Endothelial cell of umbilical vein (primary cell): ENCODE data around the gene R3HDM2. TPM values are rescaled to one million over a fixed set of nuclear protein-coding genes. Genes with fewer than 3 reads are reported as not detected.

Source experiments
- BruUV-seq: library from RNA; stranded (reverse); fragments of 400-500 nt; replicated peaks from 2 replicates; lab custom pipeline; 2021; lab: Mats Ljungman, UMichigan
- CTCF ChIA-PET: fragments of 300-600, 350-600 bp; sonication (Branson Sonifier 250); formaldehyde crosslinking; loops from one replicate; lab custom pipeline; 2021; ENCODE audit warnings: antibody characterized with exemption, inconsistent platforms; lab: Charles Lee
- POLR2A ChIA-PET: fragments of 300-600, 350-600 bp; sonication (Branson Sonifier 250); formaldehyde crosslinking; loops from one replicate; lab custom pipeline; 2021; ENCODE audit warnings: antibody characterized with exemption, inconsistent platforms; lab: Charles Lee
- DNase-seq: peaks from one replicate; pipeline ENCODE4 v3.0.0-alpha.2; 2011; ENCODE audit warnings: low read depth, low spot score
- FAIRE-seq: peaks from 2 replicates; lab custom pipeline; 2011; peaks lifted over from hg19 to GRCh38; lab: Jason Lieb, UNC
- H2AFZ ChIP-seq: 2 replicates; pipeline ENCODE4 v1.6.0; 2012; ENCODE audit warnings: low read depth, low read length, control low read depth, inconsistent platforms
- H3K27ac ChIP-seq: 2 replicates; pipeline ENCODE4 v1.5.1; 2011; ENCODE audit warnings: low read depth, mild to moderate bottlenecking, control low read depth, low read length, moderate library complexity; ENCODE audit not compliant: insufficient read depth
- H3K27me3 ChIP-seq, 2 experiments: 2 replicates each; pipeline versions ENCODE4 v1.6.0 to v1.6.1; 2011; ENCODE audit warnings: low read length in 2 of 2, mixed read lengths in 1 of 2; ENCODE audit not compliant: control insufficient read depth in 2 of 2, insufficient read depth in 2 of 2
- H3K36me3 ChIP-seq, 2 experiments: 2 replicates in 1 of 2; 3 replicates in 1 of 2; pipeline ENCODE4 v1.5.1; 2011; ENCODE audit warnings: low read length in 2 of 2, mild to moderate bottlenecking in 1 of 2, moderate library complexity in 1 of 2; ENCODE audit not compliant: control insufficient read depth in 2 of 2, insufficient read depth in 2 of 2; ENCODE audit errors: extremely low read depth in 1 of 2
- H3K4me1 ChIP-seq: 3 replicates; pipeline ENCODE4 v1.5.1; 2011; ENCODE audit warnings: mild to moderate bottlenecking, low read length; ENCODE audit not compliant: control insufficient read depth, insufficient read depth; ENCODE audit errors: extremely low read depth
- H3K4me2 ChIP-seq: 2 replicates; pipeline ENCODE4 v1.6.1; 2011; ENCODE audit warnings: low read length, control low read depth, mixed read lengths; ENCODE audit not compliant: insufficient read depth
- H3K4me3 ChIP-seq, 3 experiments: fragments of 200-600 bp in 1 of 3; sonication (generic), shearing (Covaris generic) in 1 of 3; replicated peaks in 1 of 3; 2 replicates each; pipeline ENCODE4 v1.5.1; 2011 to 2016; ENCODE audit warnings: control low read depth in 3 of 3, low read length in 3 of 3, mild to moderate bottlenecking in 2 of 3, inconsistent platforms in 1 of 3, low read depth in 1 of 3, moderate library complexity in 1 of 3; ENCODE audit not compliant: insufficient read depth in 1 of 3
- H3K79me2 ChIP-seq: 2 replicates; pipeline ENCODE4 v1.6.0; 2012; ENCODE audit warnings: low read length, inconsistent platforms; ENCODE audit not compliant: control insufficient read depth, insufficient read depth
- H3K9ac ChIP-seq: replicated peaks from 2 replicates; pipeline ENCODE3; 2011; ENCODE audit warnings: low read length, control low read depth; ENCODE audit not compliant: insufficient read depth; ENCODE audit errors: extremely low read depth
- H3K9me1 ChIP-seq: replicated peaks from 3 replicates; pipeline ENCODE4 v1.6.0; 2011; ENCODE audit warnings: mild to moderate bottlenecking, low read length; ENCODE audit not compliant: control insufficient read depth, insufficient read depth; ENCODE audit errors: extremely low read depth
- H3K9me3 ChIP-seq: replicated peaks from 2 replicates; pipeline ENCODE4 v1.5.1; 2012; ENCODE audit warnings: low read length, inconsistent platforms; ENCODE audit not compliant: control insufficient read depth, insufficient read depth
- H4K20me1 ChIP-seq: replicated peaks from 2 replicates; pipeline ENCODE3; 2011; ENCODE audit warnings: mild to moderate bottlenecking, low read length; ENCODE audit not compliant: control insufficient read depth, insufficient read depth; ENCODE audit errors: extremely low read depth
- CTCF ChIP-seq, 2 donors: IDR thresholded peaks; 1 replicate in 1 of 2; 2 replicates in 1 of 2; pipeline ENCODE4 v1.5.1; 2011; ENCODE audit warnings: low read length in 2 of 2, mild to moderate bottlenecking in 2 of 2, moderate library complexity in 2 of 2, control low read depth in 1 of 2, inconsistent platforms in 1 of 2, low read depth in 1 of 2; ENCODE audit not compliant: insufficient read depth in 1 of 2; ENCODE audit errors: extremely low read depth in 1 of 2
- EZH2 ChIP-seq: IDR thresholded peaks from 2 replicates; pipeline ENCODE4 v1.6.1; 2012; ENCODE audit warnings: borderline replicate concordance, low read depth, mild to moderate bottlenecking, moderate library complexity, low read length, inconsistent platforms; ENCODE audit not compliant: severe bottlenecking
- FOS ChIP-seq: IDR thresholded peaks from 2 replicates; pipeline ENCODE4 v1.6.1; 2011; ENCODE audit warnings: mild to moderate bottlenecking, low read length, moderate library complexity, borderline replicate concordance; ENCODE audit not compliant: insufficient read depth
- GATA2 ChIP-seq: IDR thresholded peaks from 2 replicates; pipeline ENCODE4 v1.7.0; 2011; ENCODE audit warnings: low read depth, mild to moderate bottlenecking, moderate library complexity, mixed read lengths, low read length; ENCODE audit not compliant: insufficient read length, insufficient read depth
- JUN ChIP-seq: IDR thresholded peaks from 2 replicates; pipeline ENCODE4 v1.6.1; 2011; ENCODE audit warnings: borderline replicate concordance, low read depth; ENCODE audit not compliant: insufficient read length, insufficient read depth
- MAX ChIP-seq: IDR thresholded peaks from 2 replicates; pipeline ENCODE4 v1.6.1; 2011; ENCODE audit not compliant: insufficient read depth, insufficient read length
- MYC ChIP-seq: IDR thresholded peaks from one replicate; pipeline ENCODE4 v1.6.1; 2011; ENCODE audit warnings: mild to moderate bottlenecking, low read depth, low read length
- POLR2A ChIP-seq: IDR thresholded peaks from 2 replicates; pipeline ENCODE4 v1.6.1; 2012; ENCODE audit warnings: low read depth, mild to moderate bottlenecking, control low read depth, low read length
- POLR2AphosphoS5 ChIP-seq: IDR thresholded peaks from 2 replicates; pipeline ENCODE4 v1.6.1; 2012; ENCODE audit warnings: low read depth, mild to moderate bottlenecking, control low read depth, low read length, moderate library complexity; ENCODE audit not compliant: insufficient read depth
- dilution Hi-C: fragments of 300-500 bp; cut with MboI; formaldehyde crosslinking; loops from one replicate; pipeline ENCODE4 v1.15.0; 2019; ENCODE audit warnings: low sequenced_read_pairs; ENCODE audit not compliant: extremely low pct_ligation_motif_present
- intact Hi-C: fragments of 100-400 bp; cut with micrococcal nuclease; formaldehyde crosslinking; loops from one replicate; pipeline ENCODE4 v1.10.0; 2022
- polyA plus RNA-seq, 4 experiments: library from polyadenylated mRNA; depleted of rRNA in 3 of 4; stranded (reverse) in 3 of 4; unstranded in 1 of 4; fragments of >200 nt; gene quantifications; 2 replicates each; pipeline versions ENCODE4 v1.2.1 to v1.2.3, GENCODE V29; 2011 to 2012; ENCODE audit warnings: missing spikeins in 1 of 4
- total RNA-seq: library from RNA; stranded (reverse); gene quantifications from 2 replicates; pipeline ENCODE4 v1.2.3, GENCODE V29; 2021

R3HDM2 gene
- total and polyA plus RNA-seq, 2 donors (not counting 3 experiments of a cell fraction or from before 2014, with no cell fraction given): 26.1 to 31.3 TPM

GRCh38 chr12:57208631-57209282 is 222.1 kb downstream of the R3HDM2 start:
- no peak for FAIRE-seq
- DNase-seq: no peak

GRCh38 chr12:57207731-57208630 is 222.9 kb downstream of the R3HDM2 start:
- Histone ChIP-seq H3K79me2 (no peaks in the 10 kb centered on the region), H3K9ac (no peak overlapping the region), H3K27ac (no peak overlapping the region), H3K27me3 (no peaks in the 10 kb centered on the region), H2AFZ (no peak overlapping the region), H3K4me1 (no peaks in the 10 kb centered on the region), H3K9me3 (no peaks in the 10 kb centered on the region), H4K20me1 (no peaks in the 10 kb centered on the region), H3K9me1 (no peaks in the 10 kb centered on the region), H3K36me3 (no peaks in the 10 kb centered on the region), H3K4me3 (no peak overlapping the region), H3K4me2 (no peak overlapping the region)
- FAIRE-seq (no peak), DNase-seq (no peak)
- dilution Hi-C loops (no loop called here), intact Hi-C loops (no loop called here)
- TF ChIP-seq MAX (no peak), CTCF (IDR thresholded peaks at IDR 0.05; ENCODE audit: extremely low read depth in 1 of 2, insufficient read depth in 1 of 2, low read depth in 1 of 2, low read length in 2 of 2) (no peak), POLR2A (no peak), EZH2 (no peak), POLR2AphosphoS5 (no peak), MYC (no peak), FOS (no peak), JUN (no peak), GATA2 (no peak)
- no TSS peak for BruUV-seq
- CTCF ChIA-PET: interaction anchor here (1.0 to 3.8 kb wide), 4 partner anchors 21 to 37 kb away, joined by 3 to 13 read pairs (median 4); partner anchors contain the start of gene SHMT2
- POLR2A ChIA-PET: no interaction called here

More at GRCh38 chr12:57208631-57209282, 222.1 kb downstream of the R3HDM2 start:
- Histone ChIP-seq H3K9me1 (no peaks in the 10 kb centered on the region), H3K4me3 (no peak overlapping the region), H3K79me2 (no peaks in the 10 kb centered on the region), H2AFZ (no peak overlapping the region), H3K4me1 (peaks cover 2% of the 10 kb centered on the region), H3K9me3 (no peaks in the 10 kb centered on the region), H4K20me1 (no peaks in the 10 kb centered on the region), H3K27me3 (peaks cover 2 to 3% of the 10 kb centered on the region in 2 experiments), H3K4me2 (no peak overlapping the region), H3K36me3 (no peaks in the 10 kb centered on the region), H3K9ac (no peak overlapping the region), H3K27ac (no peak overlapping the region)
- dilution Hi-C loops: no loop called here
- TF ChIP-seq FOS (no peak), POLR2AphosphoS5 (no peak), EZH2 (no peak), POLR2A (no peak), MYC (no peak), MAX (no peak)
- ChIA-PET CTCF (interaction anchor here (3.8 kb wide), 1 partner anchor 34 kb away, joined by 13 read pairs; no protein-coding TSS in a partner anchor), POLR2A (no interaction called here)
- intact Hi-C loops: no loop called here
- no TSS peak for BruUV-seq
